HEK293T (cell line): ENCODE data around the gene KCNB1.

Experiments
- CTCF ChIA-PET: fragments of 350-600 bp; formaldehyde crosslinking; extraction: SDS; loops from one replicate; lab custom pipeline; 2021; ENCODE audit warnings: antibody characterized with exemption, inconsistent platforms; lab: Yijun Ruan, JAX
- POLR2A ChIA-PET: fragments of 350-600 bp; formaldehyde crosslinking; extraction: SDS; loops from one replicate; lab custom pipeline; 2020; ENCODE audit warnings: antibody characterized with exemption, inconsistent platforms; lab: Yijun Ruan, JAX
- DNase-seq: peaks from one replicate; pipeline ENCODE4 v3.0.0; 2012; ENCODE audit warnings: mixed read lengths; ENCODE audit errors: extremely low spot score
- ARNT ChIP-seq: fragments of 450-650 bp; IDR thresholded peaks from 2 replicates; pipeline ENCODE4 v1.6.1; 2017; ENCODE audit warnings: mild to moderate bottlenecking
- BHLHE40 ChIP-seq: fragments of 450-650 bp; IDR thresholded peaks from 2 replicates; pipeline ENCODE4 v1.6.1; 2016; ENCODE audit warnings: mild to moderate bottlenecking, moderate library complexity, borderline replicate concordance
- CTBP1 ChIP-seq: fragments of 450-650 bp; IDR thresholded peaks from 2 replicates; pipeline ENCODE4 v1.6.1; 2016; ENCODE audit warnings: borderline replicate concordance
- ELF4 ChIP-seq: fragments of 450-650 bp; IDR thresholded peaks from 2 replicates; pipeline ENCODE4 v1.6.1; 2017; ENCODE audit warnings: antibody characterized with exemption
- FOXA1 ChIP-seq: fragments of 450-650 bp; IDR thresholded peaks from 2 replicates; pipeline ENCODE4 v1.6.1; 2016; ENCODE audit warnings: mild to moderate bottlenecking
- FOXK2 ChIP-seq: fragments of 450-650 bp; IDR thresholded peaks from 2 replicates; pipeline ENCODE4 v1.6.1; 2016; ENCODE audit warnings: mild to moderate bottlenecking
- FOXM1 ChIP-seq: fragments of 450-650 bp; IDR thresholded peaks from 2 replicates; pipeline ENCODE4 v1.6.1; 2017; ENCODE audit warnings: mild to moderate bottlenecking, borderline replicate concordance
- HDGF ChIP-seq: fragments of 450-650 bp; IDR thresholded peaks from 2 replicates; pipeline ENCODE4 v1.6.1; 2017; ENCODE audit warnings: antibody characterized with exemption, borderline replicate concordance
- L3MBTL2 ChIP-seq: fragments of 450-650 bp; conservative IDR thresholded peaks from 2 replicates; pipeline ENCODE4 v1.6.1; 2016; ENCODE audit warnings: mild to moderate bottlenecking
- LEF1 ChIP-seq: fragments of 450-650 bp; IDR thresholded peaks from 2 replicates; pipeline ENCODE4 v1.6.1; 2017; ENCODE audit warnings: mild to moderate bottlenecking, borderline replicate concordance
- NFRKB ChIP-seq: fragments of 450-650 bp; IDR thresholded peaks from 2 replicates; pipeline ENCODE4 v1.6.1; 2016; ENCODE audit warnings: mild to moderate bottlenecking, moderate library complexity
- SP1 ChIP-seq: fragments of 450-650 bp; IDR thresholded peaks from 2 replicates; pipeline ENCODE4 v1.6.1; 2017
- SUZ12 ChIP-seq: fragments of 450-650 bp; IDR thresholded peaks from 2 replicates; pipeline ENCODE4 v1.6.1; 2016; ENCODE audit warnings: mild to moderate bottlenecking
- TARDBP ChIP-seq: fragments of 450-650 bp; IDR thresholded peaks from 2 replicates; pipeline ENCODE4 v1.6.1; 2016
- ZNF384 ChIP-seq: fragments of 450-650 bp; IDR thresholded peaks from 2 replicates; pipeline ENCODE4 v1.6.1; 2016
- TF ChIP-seq, protein P1 (sequence below): fragments of 450-650 bp; IDR thresholded peaks from 2 replicates; pipeline ENCODE4 v1.6.1; 2016

Gene KCNB1

GRCh38 chr20:49420292-49420691, 62.2 kb downstream of the KCNB1 start:
- no peak for TF ChIP-seq ELF4
- no peak for TF ChIP-seq ARNT
- ChIA-PET CTCF (no interaction called here), POLR2A (no interaction called here)
- no peak for DNase-seq

- no peak for TF ChIP-seq NFRKB
- no peak for TF ChIP-seq BHLHE40
- no peak for TF ChIP-seq FOXM1
- TF ChIP-seq, protein P1, sequence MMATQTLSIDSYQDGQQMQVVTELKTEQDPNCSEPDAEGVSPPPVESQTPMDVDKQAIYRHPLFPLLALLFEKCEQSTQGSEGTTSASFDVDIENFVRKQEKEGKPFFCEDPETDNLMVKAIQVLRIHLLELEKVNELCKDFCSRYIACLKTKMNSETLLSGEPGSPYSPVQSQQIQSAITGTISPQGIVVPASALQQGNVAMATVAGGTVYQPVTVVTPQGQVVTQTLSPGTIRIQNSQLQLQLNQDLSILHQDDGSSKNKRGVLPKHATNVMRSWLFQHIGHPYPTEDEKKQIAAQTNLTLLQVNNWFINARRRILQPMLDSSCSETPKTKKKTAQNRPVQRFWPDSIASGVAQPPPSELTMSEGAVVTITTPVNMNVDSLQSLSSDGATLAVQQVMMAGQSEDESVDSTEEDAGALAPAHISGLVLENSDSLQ: no peak
- TF ChIP-seq SUZ12: no peak
- TF ChIP-seq L3MBTL2: no peak
- no peak for TF ChIP-seq FOXK2
- no peak for TF ChIP-seq LEF1
- no peak for TF ChIP-seq FOXA1
- POLR2A ChIA-PET: no interaction called here
- DNase-seq: no peak
- CTCF ChIA-PET: no interaction called here
Observed at GRCh38 chr20:49419785-49420184, 62.7 kb downstream of the KCNB1 start.

- POLR2A ChIA-PET: no interaction called here
- CTCF ChIA-PET: no interaction called here
- TF ChIP-seq NFRKB: no peak
- no peak for TF ChIP-seq CTBP1
- no peak for TF ChIP-seq FOXM1
- TF ChIP-seq SP1: no peak
- no peak for DNase-seq
Observed at GRCh38 chr20:49418809-49419208, 63.7 kb downstream of the KCNB1 start.

- CTCF ChIA-PET: no interaction called here
- TF ChIP-seq ARNT (no peak), FOXM1 (no peak), SUZ12 (no peak), FOXK2 (no peak), FOXA1 (no peak), ZNF384 (no peak), LEF1 (no peak), ELF4 (no peak), L3MBTL2 (no peak), HDGF (no peak), NFRKB (no peak), BHLHE40 (no peak), SP1 (no peak), TARDBP (no peak), CTBP1 (no peak)
- TF ChIP-seq, protein P1: no peak
- DNase-seq: no peak
- POLR2A ChIA-PET: no interaction called here
Observed at GRCh38 chr20:49417843-49418555, 64.5 kb downstream of the KCNB1 start.

- ChIA-PET CTCF (no interaction called here), POLR2A (no interaction called here)
- TF ChIP-seq ZNF384: no peak
- no peak for TF ChIP-seq FOXM1
- TF ChIP-seq LEF1: no peak
- no peak for TF ChIP-seq ELF4
- no peak for TF ChIP-seq BHLHE40
- TF ChIP-seq TARDBP: no peak
- TF ChIP-seq CTBP1: no peak
- TF ChIP-seq SP1: no peak
- TF ChIP-seq FOXK2: no peak
- no peak for DNase-seq
Observed at GRCh38 chr20:49415668-49416044, 66.8 kb downstream of the KCNB1 start.

DNA sequence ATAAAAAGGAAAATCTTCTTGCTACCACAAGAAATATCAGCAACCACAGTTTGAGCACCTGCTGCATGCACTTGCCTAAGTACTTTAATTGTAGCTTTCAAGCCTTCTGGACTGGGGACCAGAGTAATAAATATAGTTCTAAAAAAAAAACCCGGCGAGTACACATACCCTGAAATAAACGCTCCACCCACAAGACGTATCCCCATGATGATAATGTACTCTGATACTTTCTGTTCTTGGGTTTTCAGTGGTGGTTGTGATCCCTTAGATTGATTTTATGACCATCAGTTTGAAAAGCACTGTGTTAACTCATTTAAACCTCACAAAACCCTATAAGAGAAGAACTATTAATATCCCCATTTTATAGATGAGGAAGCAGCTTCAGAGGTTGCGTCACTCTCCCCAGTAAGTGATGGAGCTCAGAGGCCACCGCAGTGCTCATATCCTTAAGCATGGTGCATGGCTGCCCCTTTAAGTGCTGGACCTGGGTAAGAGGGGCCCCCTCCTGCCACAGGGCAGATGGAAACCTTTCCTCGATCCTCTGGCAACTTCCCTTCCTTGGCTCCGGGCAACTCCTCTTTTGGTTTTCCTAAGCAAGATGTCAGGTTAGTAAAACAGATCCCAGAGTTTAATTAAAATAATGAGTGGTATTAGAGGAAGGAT, 67.3 kb downstream of the KCNB1 start:
- TF ChIP-seq FOXM1 (no peak), SP1 (no peak), FOXK2 (no peak), ELF4 (no peak)
- CTCF ChIA-PET: no interaction called here
- no peak for DNase-seq
- POLR2A ChIA-PET: no interaction called here

DNA sequence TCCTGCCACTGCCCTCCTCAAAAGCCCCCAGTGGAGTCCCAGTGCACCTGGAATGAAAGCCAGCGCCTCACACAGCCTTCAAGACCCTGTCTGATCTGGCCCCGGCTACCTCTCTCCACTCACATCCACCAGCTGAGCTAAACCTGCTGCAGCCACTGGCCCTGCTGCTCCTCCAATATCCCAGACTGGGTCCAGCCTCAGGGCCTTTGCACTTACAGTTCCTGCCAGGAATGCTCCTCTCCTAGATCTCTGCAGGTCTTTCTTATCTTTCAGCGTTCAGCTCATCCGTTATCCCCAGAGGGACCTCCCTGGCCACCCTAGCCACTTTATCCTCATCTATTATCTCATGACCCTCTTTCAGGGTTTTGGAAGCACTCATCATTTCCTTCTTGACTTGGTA, 68.8 kb downstream of the KCNB1 start:
- POLR2A ChIA-PET: no interaction called here

More for the DNA sequence above, 68.8 kb downstream of the KCNB1 start:
- CTCF ChIA-PET: no interaction called here
- TF ChIP-seq TARDBP (no peak), FOXM1 (no peak), ELF4 (no peak), HDGF (no peak), ARNT (no peak), SP1 (no peak), FOXK2 (no peak), LEF1 (no peak), SUZ12 (no peak), L3MBTL2 (no peak), CTBP1 (no peak), ZNF384 (no peak), BHLHE40 (no peak)
- TF ChIP-seq, protein P1: no peak
- no peak for DNase-seq
